Calu3 (cell line): ENCODE measurements around the gene SERGEF. TPM values are rescaled to one million over a fixed set of nuclear protein-coding genes. Genes with fewer than 3 reads are reported as not detected.
A peak's percentile ranks its signal among the peaks of the same experiment; 100 is the strongest.

ENCODE experiments used
- BruUV-seq: library from RNA; stranded (reverse); fragments of 400-500 nt; replicated peaks from 2 replicates; lab custom pipeline; 2021; lab: Mats Ljungman, UMichigan
- CTCF ChIA-PET: fragments of 300-600 bp; sonication (Branson Sonifier 250); formaldehyde crosslinking; loops from one replicate; lab custom pipeline; 2022; ENCODE audit warnings: antibody characterized with exemption; lab: Charles Lee
- DNase-seq: peaks from one replicate; pipeline ENCODE4 v3.0.0; 2022
- H3K27ac Mint-ChIP-seq: one replicate; pipeline ENCODE4 v1.8.0; 2022; ENCODE audit warnings: mixed read lengths; ENCODE audit not compliant: unreplicated experiment
- H3K27me3 Mint-ChIP-seq: one replicate; pipeline ENCODE4 v1.8.0; 2022; ENCODE audit warnings: mixed read lengths; ENCODE audit not compliant: unreplicated experiment
- H3K36me3 Mint-ChIP-seq: one replicate; pipeline ENCODE4 v1.8.0; 2022; ENCODE audit warnings: mild to moderate bottlenecking, moderate library complexity, mixed read lengths; ENCODE audit not compliant: insufficient read depth, unreplicated experiment
- H3K4me1 Mint-ChIP-seq: one replicate; pipeline ENCODE4 v1.8.0; 2022; ENCODE audit warnings: mild to moderate bottlenecking, low read depth, mixed read lengths; ENCODE audit not compliant: unreplicated experiment
- H3K4me3 Mint-ChIP-seq: one replicate; pipeline ENCODE4 v1.8.0; 2022; ENCODE audit warnings: mild to moderate bottlenecking, low read depth, moderate library complexity, mixed read lengths; ENCODE audit not compliant: unreplicated experiment
- H3K9me3 Mint-ChIP-seq: one replicate; pipeline ENCODE4 v1.8.0; 2022; ENCODE audit warnings: low read depth, mixed read lengths; ENCODE audit not compliant: unreplicated experiment
- intact Hi-C: fragments of 100-400 bp; cut with micrococcal nuclease; formaldehyde crosslinking; loops from one replicate; pipeline ENCODE4 v1.10.0; 2022; ENCODE audit not compliant: unreplicated experiment
- total RNA-seq: library from RNA; stranded (reverse); gene quantifications from 2 replicates; pipeline ENCODE4 v1.2.3, GENCODE V29; 2022
- TF ChIP-seq, protein P1 (sequence below): fragments of 200-600 bp; IDR thresholded peaks from one replicate; pipeline ENCODE4 v1.8.0; 2022; ENCODE audit warnings: antibody characterized with exemption; ENCODE audit not compliant: unreplicated experiment

The SERGEF gene
- total RNA-seq, 1 experiment from 2014 or later = 28.1 TPM

DNA sequence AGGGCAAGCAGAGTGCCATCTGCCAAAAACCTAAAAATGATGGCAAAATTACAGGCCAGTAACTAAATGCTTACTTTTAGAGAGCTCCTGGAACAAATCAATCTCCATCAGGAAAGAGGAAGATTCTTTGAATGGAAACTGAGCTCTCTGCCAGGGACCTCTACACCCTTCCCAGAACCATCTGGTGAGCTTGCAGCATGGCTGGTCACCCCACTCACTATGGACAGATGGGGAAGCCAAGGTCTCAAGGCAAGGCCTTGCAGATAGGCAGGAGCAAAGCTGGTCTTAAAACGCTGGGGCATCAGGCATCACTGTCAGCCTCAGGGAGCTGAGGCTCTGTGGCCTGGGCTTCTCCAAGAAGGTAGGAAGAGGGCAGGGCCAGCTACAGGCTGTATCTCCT, 36.2 kb downstream of the SERGEF start:
- no peaks in the 10 kb centered on the region for H3K36me3 Mint-ChIP-seq
- TF ChIP-seq, protein P1, sequence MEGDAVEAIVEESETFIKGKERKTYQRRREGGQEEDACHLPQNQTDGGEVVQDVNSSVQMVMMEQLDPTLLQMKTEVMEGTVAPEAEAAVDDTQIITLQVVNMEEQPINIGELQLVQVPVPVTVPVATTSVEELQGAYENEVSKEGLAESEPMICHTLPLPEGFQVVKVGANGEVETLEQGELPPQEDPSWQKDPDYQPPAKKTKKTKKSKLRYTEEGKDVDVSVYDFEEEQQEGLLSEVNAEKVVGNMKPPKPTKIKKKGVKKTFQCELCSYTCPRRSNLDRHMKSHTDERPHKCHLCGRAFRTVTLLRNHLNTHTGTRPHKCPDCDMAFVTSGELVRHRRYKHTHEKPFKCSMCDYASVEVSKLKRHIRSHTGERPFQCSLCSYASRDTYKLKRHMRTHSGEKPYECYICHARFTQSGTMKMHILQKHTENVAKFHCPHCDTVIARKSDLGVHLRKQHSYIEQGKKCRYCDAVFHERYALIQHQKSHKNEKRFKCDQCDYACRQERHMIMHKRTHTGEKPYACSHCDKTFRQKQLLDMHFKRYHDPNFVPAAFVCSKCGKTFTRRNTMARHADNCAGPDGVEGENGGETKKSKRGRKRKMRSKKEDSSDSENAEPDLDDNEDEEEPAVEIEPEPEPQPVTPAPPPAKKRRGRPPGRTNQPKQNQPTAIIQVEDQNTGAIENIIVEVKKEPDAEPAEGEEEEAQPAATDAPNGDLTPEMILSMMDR = no peak
- no peak for DNase-seq
- intact Hi-C loops = no loop called here
- peaks cover 1% of the 10 kb centered on the region for H3K9me3 Mint-ChIP-seq
- H3K27ac Mint-ChIP-seq = no peak overlapping the region
- no peak overlapping the region for H3K4me3 Mint-ChIP-seq
- BruUV-seq = no TSS peak
- no peaks in the 10 kb centered on the region for H3K4me1 Mint-ChIP-seq
- CTCF ChIA-PET = interaction anchor here (1.0 to 3.4 kb wide), 3 partner anchors 9 to 246 kb away, joined by 3 to 60 read pairs (median 13); no protein-coding TSS in a partner anchor
- no peaks in the 10 kb centered on the region for H3K27me3 Mint-ChIP-seq

DNA sequence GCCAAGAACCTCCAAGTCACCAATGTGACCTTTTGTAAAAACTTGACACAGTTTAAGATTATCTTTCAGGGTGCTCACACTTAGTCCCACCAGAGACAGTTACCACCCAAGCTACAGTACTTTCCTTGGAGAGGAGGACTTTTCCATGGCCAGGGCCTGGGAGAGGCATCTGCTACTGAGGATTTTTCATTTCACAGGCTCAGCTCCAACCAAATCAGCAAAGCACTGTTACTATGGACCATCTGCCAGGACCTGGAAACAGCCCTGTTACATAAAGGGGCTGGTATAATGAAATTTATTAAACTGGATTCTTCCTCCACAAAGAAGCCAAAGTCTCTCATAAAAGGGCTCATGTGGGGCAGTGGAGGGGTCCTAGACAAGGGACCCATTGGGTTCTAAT, 38.6 kb downstream of the SERGEF start:
- Mint-ChIP-seq H3K9me3 (peaks cover 2% of the 10 kb centered on the region), H3K4me3 (no peak overlapping the region), H3K36me3 (no peaks in the 10 kb centered on the region), H3K27ac (no peak overlapping the region), H3K27me3 (no peaks in the 10 kb centered on the region), H3K4me1 (no peaks in the 10 kb centered on the region)
- CTCF ChIA-PET = no interaction called here
- DNase-seq = no peak
- TF ChIP-seq, protein P1 = no peak
- no TSS peak for BruUV-seq
- intact Hi-C loops = no loop called here

DNA sequence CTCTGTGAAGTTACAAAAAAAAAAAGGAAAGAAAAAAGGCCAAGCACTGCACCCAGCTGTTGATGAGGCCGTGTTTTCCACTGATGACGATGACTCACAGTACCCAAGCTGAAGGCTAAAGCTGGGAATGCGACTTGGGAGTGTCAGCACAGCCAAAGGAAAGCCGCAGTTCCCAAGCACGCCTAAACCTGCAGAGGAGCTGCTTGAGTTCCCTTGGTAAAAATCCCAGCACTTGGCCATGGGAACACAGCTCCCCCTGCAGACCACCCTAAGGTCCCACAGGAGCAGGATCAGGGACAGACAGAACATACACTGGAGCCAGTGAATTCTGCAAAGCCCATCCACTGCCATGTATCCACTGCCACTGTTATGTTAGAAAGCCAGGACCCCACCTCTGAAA, 39.9 kb downstream of the SERGEF start:
- Mint-ChIP-seq H3K4me1 (no peaks in the 10 kb centered on the region), H3K9me3 (peaks cover 2% of the 10 kb centered on the region), H3K4me3 (no peak overlapping the region), H3K27me3 (no peaks in the 10 kb centered on the region), H3K36me3 (no peaks in the 10 kb centered on the region), H3K27ac (no peak overlapping the region)
- intact Hi-C loops = no loop called here
- TF ChIP-seq, protein P1 = no peak
- CTCF ChIA-PET = interaction anchor here (0.5 to 1.3 kb wide), 5 partner anchors 13 to 536 kb away, joined by 3 to 17 read pairs (median 3); no protein-coding TSS in a partner anchor
- BruUV-seq = no TSS peak
- DNase-seq = peak; percentile 32

DNA sequence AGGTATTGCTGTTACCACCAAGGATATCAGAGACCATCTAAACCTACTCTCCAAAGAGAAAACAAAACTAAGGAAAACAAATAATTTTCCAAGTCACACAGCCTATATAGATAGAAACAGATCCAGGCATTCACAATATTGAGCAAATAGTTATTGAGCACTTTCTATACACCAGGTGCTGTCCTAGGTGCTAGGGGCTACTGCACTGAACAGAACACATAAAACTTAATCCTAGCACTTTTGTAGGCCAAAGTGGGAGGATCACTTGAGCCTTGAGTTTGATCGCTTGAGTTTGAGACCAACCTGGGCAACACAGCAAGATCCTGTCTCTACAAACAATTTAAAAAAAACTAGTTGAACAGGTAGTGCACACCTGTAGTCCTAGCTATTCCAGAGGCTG, 44.6 kb downstream of the SERGEF start:
- Mint-ChIP-seq H3K4me3 (no peak overlapping the region), H3K27me3 (no peaks in the 10 kb centered on the region), H3K27ac (no peak overlapping the region), H3K4me1 (no peaks in the 10 kb centered on the region), H3K36me3 (no peaks in the 10 kb centered on the region), H3K9me3 (peaks cover 2% of the 10 kb centered on the region)
- intact Hi-C loops = no loop called here
- TF ChIP-seq, protein P1 = no peak
- CTCF ChIA-PET = interaction anchor here (0.6 kb wide), 1 partner anchor 204 kb away, joined by 4 read pairs; no protein-coding TSS in a partner anchor
- no peak for DNase-seq
- no TSS peak for BruUV-seq
